Adipose tissue (tissue), 3 donors: ENCODE measurements around the gene NAV2. TPM values are rescaled to one million over a fixed set of nuclear protein-coding genes. Genes with fewer than 3 reads are reported as not detected.

ENCODE experiments used
- H3K27ac ChIP-seq: one replicate; pipeline ENCODE4 v1.5.1; 2013; ENCODE audit warnings: low read depth, low read length
- WGBS, 3 donors: extraction: QIAGEN DNeasy Blood & Tissue Kit; methylation state at CpG; one replicate each; pipeline ENCODE4 v1.1.7; 2013; 5-methylcytosine and 5-hydroxymethylcytosine counted together
- polyA plus RNA-seq, 3 donors: library from polyadenylated mRNA; stranded (reverse); fragments of 200-250 nt; gene quantifications; one replicate each; pipeline ENCODE4 v1.2.3, GENCODE V29; 2013
- donor health status: healthy with polysubstance abuse.
- donor health status: Bipolar disorder and iron deficiency.
- donor health status: healthy.

Gene NAV2
- polyA plus RNA-seq, 3 donors, result 3.9 to 5.1 (median 4.8) TPM

- 2 to 4% (median 3%) methylated on average over 40 to 44 of the region's 45 CpGs for WGBS, 3 donors
- no peak overlapping the region for H3K27ac ChIP-seq
Observed at GRCh38 chr11:20156876-20157613, 444.4 kb downstream of the NAV2 start.

GRCh38 chr11:20157728-20158127 lies 445.1 kb downstream of the NAV2 start:
- 7 to 8% (median 7%) methylated on average over 9 of the region's 9 CpGs for WGBS, 3 donors
- no peak overlapping the region for H3K27ac ChIP-seq

GRCh38 chr11:20158597-20159257 lies 446.1 kb downstream of the NAV2 start:
- WGBS, 3 donors, result 4 to 7% (median 6%) methylated on average over 33 of the region's 33 CpGs
- H3K27ac ChIP-seq, result no peak overlapping the region

- 5 to 7% (median 5%) methylated on average over 54 to 65 of the region's 65 CpGs for WGBS, 3 donors
Observed at GRCh38 chr11:20159466-20160381, 447.1 kb downstream of the NAV2 start.

GRCh38 chr11:20160425-20161229 lies 448.0 kb downstream of the NAV2 start, which contains the start of gene DBX1:
Gene DBX1, minus strand, starts transcription at chr11:20160475. Its CDS starts 151 bp downstream, at chr11:20160324.
- 4 to 6% (median 6%) methylated on average over 30 of the region's 30 CpGs for WGBS, 3 donors
- no peak within 1 kb of the TSS for H3K27ac ChIP-seq

More at GRCh38 chr11:20159466-20160381, 447.1 kb downstream of the NAV2 start:
- H3K27ac ChIP-seq, result no peak overlapping the region

GRCh38 chr11:20161230-20161918 lies 448.7 kb downstream of the NAV2 start:
- H3K27ac ChIP-seq, result no peak overlapping the region
- 5 to 6% (median 6%) methylated on average over 29 of the region's 29 CpGs for WGBS, 3 donors

- 4 to 6% (median 5%) methylated on average over 24 of the region's 24 CpGs for WGBS, 3 donors
- no peak overlapping the region for H3K27ac ChIP-seq
Observed at GRCh38 chr11:20161923-20162744, 449.5 kb downstream of the NAV2 start.

GRCh38 chr11:20162824-20163782 lies 450.5 kb downstream of the NAV2 start:
- H3K27ac ChIP-seq, result no peak overlapping the region
- 2 to 3% (median 2%) methylated on average over 61 of the region's 61 CpGs for WGBS, 3 donors

GRCh38 chr11:20163783-20164481 lies 451.3 kb downstream of the NAV2 start:
- no peak overlapping the region for H3K27ac ChIP-seq
- 7 to 9% (median 8%) methylated on average over 20 to 26 of the region's 26 CpGs for WGBS, 3 donors
